Caki2 (cell line): Measurements from ENCODE around the gene EOLA2. TPM values are rescaled to one million over a fixed set of nuclear protein-coding genes. Genes with fewer than 3 reads are reported as not detected.
"Not testable (repeated sequence)": the region's sequence is repeated elsewhere in the genome, so short reads cannot be mapped to it uniquely, and the experiment has no call there.

Source experiments
- DNase-seq: peaks from one replicate; pipeline ENCODE4 v3.0.0-alpha.2; 2015; ENCODE audit warnings: low read depth
- in situ Hi-C: cut with HindIII; loops from 2 replicates; pipeline ENCODE4 v1.10.0; 2016; ENCODE audit warnings: low sequenced_read_pairs, low pct_unique_long_range_greater_than_20kb, mixed read lengths
- total RNA-seq: library from RNA; depleted of rRNA; stranded (reverse); fragments of >200 nt; shearing (Covaris generic); gene quantifications from 2 replicates; pipeline ENCODE4 v1.2.3, GENCODE V29; 2014; ENCODE audit warnings: low replicate concordance

EOLA2 gene
- total RNA-seq, 1 experiment from 2014 or later: 55.3 TPM

DNA sequence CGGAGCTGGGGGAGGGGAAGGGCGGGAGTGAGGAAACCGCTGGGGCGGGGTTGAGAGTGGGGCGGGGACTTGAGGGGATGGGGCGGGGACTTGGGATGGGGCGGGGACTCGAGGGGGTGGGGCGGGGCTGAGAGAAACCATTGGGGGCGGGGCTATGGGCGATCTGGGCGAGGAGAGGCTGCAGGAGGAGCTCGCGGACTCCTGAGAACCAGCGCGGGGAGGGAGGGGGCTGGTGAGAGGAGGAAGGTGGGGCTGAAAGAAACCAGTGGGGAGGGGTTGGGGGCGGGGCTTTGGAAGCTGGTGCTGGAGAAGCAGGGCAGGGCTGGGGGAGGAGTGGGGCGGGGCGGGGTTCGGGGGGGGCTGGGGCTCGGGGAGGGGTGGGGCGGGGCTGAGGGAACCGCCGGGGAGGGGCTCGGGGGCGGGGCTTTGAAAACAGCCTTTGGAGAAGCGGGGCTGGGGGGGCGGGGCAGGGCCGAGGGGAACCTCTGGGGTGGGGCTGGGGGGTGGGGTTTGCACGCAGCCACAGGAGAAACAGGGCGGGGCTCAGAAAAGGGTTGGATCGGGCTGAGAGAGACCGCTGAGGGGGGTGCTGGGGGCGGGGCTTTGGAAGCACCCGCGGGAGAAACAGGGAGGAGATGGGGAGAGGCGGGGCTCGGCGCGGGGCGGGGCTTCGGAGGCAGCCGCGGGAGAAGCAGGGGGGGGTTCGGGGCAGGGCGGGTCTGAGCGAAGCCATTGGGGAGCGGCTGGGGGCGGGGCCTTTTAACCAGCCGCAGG lies 777 bp upstream of the EOLA2 start:
- in situ Hi-C loops: no loop called here

DNA sequence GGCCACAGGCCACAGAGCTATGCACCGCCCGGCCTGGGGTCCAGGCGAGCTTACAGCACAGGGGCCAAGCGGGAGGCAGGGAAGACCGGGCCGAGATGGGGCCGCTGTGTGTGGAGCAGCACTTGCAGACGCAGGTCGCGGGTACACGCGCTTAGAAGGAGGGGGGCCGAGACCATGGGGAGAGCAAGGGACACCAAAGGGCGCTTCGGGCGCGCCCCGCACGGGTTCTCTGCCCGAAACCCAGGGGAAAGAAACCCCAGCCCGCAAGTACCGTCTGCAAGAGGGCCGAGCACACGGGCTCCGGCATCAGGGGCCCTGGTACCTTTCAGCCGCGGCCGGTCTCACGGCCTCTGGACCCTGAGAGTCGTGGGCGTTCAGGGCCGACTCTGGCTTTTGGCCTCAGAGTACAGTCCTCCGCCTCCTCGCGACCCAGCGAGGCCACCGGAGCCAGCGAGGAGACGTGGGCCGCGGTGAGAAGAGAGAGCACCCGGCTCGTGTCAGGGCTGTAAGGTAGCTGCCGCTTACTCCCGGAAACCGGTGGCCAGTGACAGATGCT lies 342 bp downstream of the EOLA2 start:
- in situ Hi-C loops: no loop called here
- no peak for DNase-seq

More for the DNA sequence above, 777 bp upstream of the EOLA2 start:
- DNase-seq: peak; percentile 68

GRCh38 chrX:149937328-149937727 lies 963 bp downstream of the EOLA2 start:
- in situ Hi-C loops, DNase-seq: not testable (repeated sequence)

DNA sequence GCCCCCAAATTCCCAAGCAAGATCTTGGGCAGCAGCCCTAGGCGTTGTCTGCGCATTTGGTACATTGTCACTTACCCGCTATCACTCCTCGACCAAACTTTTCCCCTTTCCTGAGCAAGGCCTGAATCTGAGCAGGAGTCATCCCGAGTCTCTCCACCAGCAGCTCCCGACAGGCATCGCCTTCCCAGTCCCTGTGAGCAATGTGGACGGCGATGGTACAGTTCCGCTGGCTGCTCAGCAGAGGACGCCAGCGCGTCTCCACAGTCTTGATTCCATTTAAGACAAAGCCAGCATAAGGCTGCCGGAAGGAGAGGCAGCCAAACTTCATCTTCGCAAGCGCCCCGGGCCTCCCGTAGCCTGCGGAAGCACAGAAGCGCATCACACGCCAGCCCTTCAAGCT lies 4.7 kb downstream of the EOLA2 start:
- in situ Hi-C loops, DNase-seq: not testable (repeated sequence)

GRCh38 chrX:149932970-149933369 lies 5.3 kb downstream of the EOLA2 start:
- in situ Hi-C loops, DNase-seq: not testable (repeated sequence)

- DNase-seq, in situ Hi-C loops: not testable (repeated sequence)
Observed at GRCh38 chrX:149932150-149932549, 6.1 kb downstream of the EOLA2 start.

DNA sequence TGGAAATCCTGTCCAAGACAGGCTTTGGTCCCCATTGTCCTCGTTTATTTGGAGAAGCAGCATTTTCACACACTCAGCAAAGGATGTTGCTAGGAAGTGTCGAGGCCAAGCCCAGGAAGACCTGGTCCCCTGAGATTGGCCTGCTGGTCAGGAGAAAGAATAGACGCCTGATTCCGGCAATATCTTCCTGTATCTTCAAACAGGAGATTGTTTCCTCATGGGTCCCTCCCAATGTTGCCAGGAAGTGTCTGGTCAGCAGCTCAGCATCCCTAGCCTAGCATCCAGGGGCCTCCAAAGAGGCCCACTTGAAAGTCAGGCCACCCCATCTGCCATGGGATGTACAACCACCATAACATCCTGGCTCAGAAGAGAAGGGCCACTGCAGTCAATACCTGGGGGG lies 6.9 kb downstream of the EOLA2 start:
- in situ Hi-C loops, DNase-seq: not testable (repeated sequence)

DNA sequence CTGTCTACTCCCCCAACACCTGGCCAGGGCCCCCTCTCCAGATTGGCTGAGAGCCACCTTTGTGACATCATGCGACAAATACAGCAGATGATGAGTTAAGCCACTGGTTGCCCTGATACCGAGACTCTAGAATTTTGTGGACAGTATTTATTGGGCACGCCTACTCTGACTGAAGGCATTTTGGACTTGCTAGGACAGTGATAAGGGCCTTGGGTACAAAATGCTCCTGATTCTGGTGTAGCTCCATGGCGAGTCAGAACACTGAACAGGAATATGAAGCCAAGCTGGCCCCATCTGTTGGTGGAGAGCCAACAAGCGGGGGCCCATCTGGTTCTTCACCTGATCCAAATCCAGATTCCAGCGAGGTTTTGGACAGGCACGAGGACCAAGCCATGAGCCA lies 8.9 kb downstream of the EOLA2 start, which contains the start of gene HSFX4:
HSFX4 (plus strand) TSS at position 174 of the 400 bp plus-strand sequence; CDS start at position 246, 72 bp downstream.
- in situ Hi-C loops, DNase-seq: not testable (repeated sequence)

- in situ Hi-C loops, DNase-seq: not testable (repeated sequence)
Observed at GRCh38 chrX:149928635-149929034, 9.7 kb downstream of the EOLA2 start.

- DNase-seq, in situ Hi-C loops: not testable (repeated sequence)
Observed at GRCh38 chrX:149927964-149928258, 10.4 kb downstream of the EOLA2 start.

- in situ Hi-C loops, DNase-seq: not testable (repeated sequence)
Observed at GRCh38 chrX:149927245-149927963, 10.9 kb downstream of the EOLA2 start.

DNA sequence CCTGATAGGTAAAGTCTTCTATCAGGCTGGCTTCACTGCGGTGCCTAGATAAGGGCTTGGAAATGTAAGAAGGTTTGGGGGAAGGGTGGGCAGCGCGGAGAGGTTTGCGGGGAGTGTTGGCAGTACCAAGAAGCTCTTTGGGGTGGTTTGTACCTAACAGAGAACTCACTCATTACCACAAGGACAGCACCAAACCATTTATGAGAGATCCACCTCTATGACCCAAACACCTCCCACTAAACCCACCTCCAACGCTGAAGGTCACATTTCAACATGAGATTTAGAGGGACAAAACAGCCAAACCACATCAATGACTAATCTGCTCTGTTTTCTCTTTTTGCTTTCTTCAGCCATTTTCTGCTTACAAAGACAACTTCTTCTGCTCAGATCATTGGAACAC lies 13.9 kb downstream of the EOLA2 start:
- in situ Hi-C loops, DNase-seq: not testable (repeated sequence)

DNA sequence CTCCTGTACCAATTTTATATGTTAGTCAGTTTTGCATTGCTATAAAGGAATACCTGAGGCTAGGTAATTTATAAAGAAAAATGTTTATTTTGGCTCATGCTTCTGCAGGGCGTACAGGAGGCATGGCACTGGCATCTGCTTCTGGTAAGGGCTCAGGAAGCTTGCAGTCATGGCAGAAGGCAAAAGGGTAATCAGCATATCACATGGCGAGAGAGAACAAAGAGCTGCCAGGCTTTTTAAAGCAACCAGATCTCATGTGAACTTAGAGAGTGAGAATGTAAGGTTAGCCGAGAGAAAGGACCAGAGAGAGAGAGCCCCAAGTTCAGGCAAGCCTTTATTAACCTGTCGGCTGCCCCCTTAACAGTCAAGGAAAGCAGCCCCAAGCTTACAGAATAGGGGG lies 14.5 kb downstream of the EOLA2 start:
- DNase-seq, in situ Hi-C loops: not testable (repeated sequence)

DNA sequence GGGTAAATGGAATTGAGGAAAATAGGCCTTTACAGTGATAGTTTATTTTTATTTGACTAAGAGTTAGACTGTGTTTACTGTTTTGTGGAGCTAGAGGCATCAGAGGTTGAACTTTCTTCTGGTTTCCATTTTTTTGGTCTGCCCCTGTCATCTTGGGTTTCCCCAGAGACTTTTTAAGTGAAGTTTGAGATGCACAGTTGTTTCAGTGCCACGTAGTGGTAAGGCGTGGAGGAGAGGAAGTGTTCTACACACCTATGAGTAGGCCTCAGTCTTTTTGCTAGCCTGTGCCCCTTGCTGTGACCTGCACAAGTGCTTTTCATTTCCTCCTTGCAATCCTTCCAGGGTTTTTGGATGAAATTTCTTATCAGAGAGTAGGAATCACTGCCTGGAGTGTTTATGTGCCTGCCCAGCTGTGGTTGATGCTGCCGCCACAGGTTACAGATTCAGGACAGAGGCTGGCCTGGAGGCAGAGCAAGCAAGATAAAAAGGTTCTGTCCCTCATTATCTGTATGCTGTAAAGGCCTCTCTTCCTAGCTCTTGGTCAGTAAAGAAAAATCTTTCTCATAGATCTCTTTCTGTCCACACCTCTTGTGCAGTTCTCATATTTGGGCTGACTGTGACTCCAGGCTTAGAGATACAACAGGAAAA lies 21.4 kb downstream of the EOLA2 start:
- no peak for DNase-seq
- in situ Hi-C loops: no loop called here

- in situ Hi-C loops: no loop called here
- no peak for DNase-seq
Observed at GRCh38 chrX:149910178-149910695, 28.1 kb downstream of the EOLA2 start.

GRCh38 chrX:149909324-149910177 lies 28.7 kb downstream of the EOLA2 start:
- in situ Hi-C loops: no loop called here
- no peak for DNase-seq

- DNase-seq: no peak
- in situ Hi-C loops: no loop called here
Observed at GRCh38 chrX:149908727-149909126, 29.6 kb downstream of the EOLA2 start.

- DNase-seq: no peak
- in situ Hi-C loops: no loop called here
Observed at GRCh38 chrX:149908308-149908707, 30.0 kb downstream of the EOLA2 start.
